Neural cell (in vitro differentiated cells): Measurements from ENCODE around the gene GGN. TPM values are rescaled to one million over a fixed set of nuclear protein-coding genes. Genes with fewer than 3 reads are reported as not detected.

Experiments used
- H2AFZ ChIP-seq: fragments of 200-600, 300-800 bp; sonication (generic), shearing (Covaris generic); 2 replicates; pipeline ENCODE4 v1.6.0; 2014; ENCODE audit warnings: low read depth, mild to moderate bottlenecking, antibody characterized with exemption, low read length, moderate library complexity
- H3F3A ChIP-seq: fragments of 200-600 bp; shearing (Covaris generic); 2 replicates; pipeline ENCODE4 v1.6.1; 2016; ENCODE audit warnings: mild to moderate bottlenecking, moderate library complexity, mixed read lengths, antibody characterized with exemption, low read length; ENCODE audit not compliant: insufficient read depth, poor library complexity, severe bottlenecking
- H3K27ac ChIP-seq: fragments of 200-600, 300-800 bp; sonication (generic), shearing (Covaris generic); 2 replicates; pipeline ENCODE4 v1.5.1; 2014; ENCODE audit warnings: mild to moderate bottlenecking, low read length, moderate library complexity
- H3K27me3 ChIP-seq: fragments of 300-800, 200-600 bp; sonication (generic), shearing (Covaris generic); 2 replicates; pipeline ENCODE4 v1.6.0; 2014; ENCODE audit warnings: mild to moderate bottlenecking, low read depth, low read length, moderate library complexity; ENCODE audit not compliant: insufficient read depth
- H3K36me3 ChIP-seq: fragments of 300-800, 200-600 bp; sonication (generic), shearing (Covaris generic); 2 replicates; pipeline ENCODE4 v1.5.1; 2014; ENCODE audit warnings: mild to moderate bottlenecking, antibody characterized with exemption, low read length, moderate library complexity; ENCODE audit not compliant: insufficient read depth
- H3K4me2 ChIP-seq: fragments of 300-800, 200-600 bp; sonication (generic), shearing (Covaris generic); 2 replicates; pipeline ENCODE4 v1.6.0; 2014; ENCODE audit warnings: mild to moderate bottlenecking, low read length
- H3K4me3 ChIP-seq: fragments of 300-800, 200-600 bp; sonication (generic), shearing (Covaris generic); 2 replicates; pipeline ENCODE4 v1.5.1; 2014; ENCODE audit warnings: mild to moderate bottlenecking, low read length, moderate library complexity
- H3K79me2 ChIP-seq: fragments of 200-600 bp; shearing (Covaris generic); replicated peaks from 2 replicates; pipeline ENCODE4 v1.6.0; 2014; ENCODE audit warnings: mild to moderate bottlenecking, low read length, moderate library complexity; ENCODE audit not compliant: insufficient read depth
- H3K9ac ChIP-seq: fragments of 300-800, 200-600 bp; sonication (generic), shearing (Covaris generic); 2 replicates; pipeline ENCODE4 v1.6.1; 2016; ENCODE audit warnings: mild to moderate bottlenecking, low read length, mixed read lengths
- H3K9me2 ChIP-seq: fragments of 200-600 bp; shearing (Covaris generic); 2 replicates; pipeline ENCODE4 v1.6.1; 2016; ENCODE audit warnings: mild to moderate bottlenecking, low read length, mixed read lengths; ENCODE audit not compliant: insufficient read depth
- H3K9me3 ChIP-seq: fragments of 200-600, 300-800 bp; sonication (generic), shearing (Covaris generic); 2 replicates; pipeline ENCODE4 v1.6.1; 2016; ENCODE audit warnings: mild to moderate bottlenecking, mixed run types, low read length, moderate library complexity, mixed read lengths
- H4K20me1 ChIP-seq: fragments of 200-600 bp; shearing (Covaris generic); 2 replicates; pipeline ENCODE4 v1.6.1; 2016; ENCODE audit warnings: mild to moderate bottlenecking, mixed run types; ENCODE audit not compliant: insufficient read depth
- CTCF ChIP-seq: fragments of 450-650 bp; IDR thresholded peaks from 2 replicates; pipeline ENCODE4 v1.5.1; 2014; ENCODE audit warnings: antibody characterized with exemption, mild to moderate bottlenecking, moderate library complexity; ENCODE audit not compliant: poor library complexity, severe bottlenecking
- EP300 ChIP-seq: fragments of 450-650 bp; conservative IDR thresholded peaks from 2 replicates; pipeline ENCODE4 v1.6.1; 2014; ENCODE audit warnings: antibody characterized with exemption, mild to moderate bottlenecking, moderate library complexity; ENCODE audit not compliant: poor library complexity, severe bottlenecking
- EZH2 ChIP-seq: fragments of 200-600, 300-800 bp; shearing (Covaris generic), sonication (generic); IDR thresholded peaks from 2 replicates; pipeline ENCODE4 v1.6.1; 2014; ENCODE audit warnings: antibody characterized with exemption, low read length, borderline replicate concordance, mild to moderate bottlenecking; ENCODE audit not compliant: insufficient read depth, poor library complexity, severe bottlenecking
- MXI1 ChIP-seq: fragments of 450-650 bp; conservative IDR thresholded peaks from 2 replicates; pipeline ENCODE4 v1.6.1; 2014; ENCODE audit warnings: antibody characterized with exemption, mild to moderate bottlenecking; ENCODE audit not compliant: poor library complexity, severe bottlenecking
- POLR2AphosphoS5 ChIP-seq: IDR thresholded peaks from 2 replicates; pipeline ENCODE4 v1.6.1; 2012
- RAD21 ChIP-seq: fragments of 450-650 bp; conservative IDR thresholded peaks from 2 replicates; pipeline ENCODE4 v1.6.1; 2014; ENCODE audit warnings: antibody characterized with exemption, mild to moderate bottlenecking, moderate library complexity
- REST ChIP-seq: IDR thresholded peaks from 2 replicates; pipeline ENCODE4 v1.6.1; 2012; ENCODE audit warnings: borderline replicate concordance
- SMC3 ChIP-seq: fragments of 450-650 bp; conservative IDR thresholded peaks from 2 replicates; pipeline ENCODE4 v1.6.1; 2014; ENCODE audit warnings: antibody characterized with exemption, mild to moderate bottlenecking, moderate library complexity; ENCODE audit not compliant: poor library complexity
- TAF1 ChIP-seq: IDR thresholded peaks from 2 replicates; pipeline ENCODE4 v1.6.1; 2012; ENCODE audit warnings: low read depth
- polyA minus RNA-seq: library from RNA; depleted of rRNA, polyadenylated mRNA; stranded (reverse); fragments of >200 nt; gene quantifications from 2 replicates; pipeline ENCODE4 v1.2.3, GENCODE V29; 2014
- polyA plus RNA-seq: library from polyadenylated mRNA; depleted of rRNA; stranded (reverse); fragments of >200 nt; gene quantifications from 2 replicates; pipeline ENCODE4 v1.2.3, GENCODE V29; 2014

GGN gene
- polyA plus RNA-seq (0.21 and 0.28 TPM in 2 replicates), polyA minus RNA-seq (1.2 and 2.9 TPM in 2 replicates)

- Histone ChIP-seq H3F3A (no peaks in the 10 kb centered on the region), H3K27ac (peak within 1 kb of the TSS; percentile 100), H3K4me3 (peak within 1 kb of the TSS; percentile 98), H3K9me3 (no peaks in the 10 kb centered on the region), H3K36me3 (peaks cover 2% of the 10 kb centered on the region), H3K9me2 (no peaks in the 10 kb centered on the region), H3K79me2 (peaks cover 14% of the 10 kb centered on the region), H3K4me2 (peak within 1 kb of the TSS; percentile 65), H3K9ac (peak within 1 kb of the TSS; percentile 100), H2AFZ (peak within 1 kb of the TSS; percentile 62), H4K20me1 (no peaks in the 10 kb centered on the region), H3K27me3 (no peaks in the 10 kb centered on the region)
- TF ChIP-seq CTCF, result no peak
- peak; percentile 36 for TF ChIP-seq REST
Measured at GRCh38 chr19:38387550-38388348, at the start of gene GGN. Gene GGN, minus strand, starts transcription at chr19:38388034. Its CDS starts 773 bp downstream, at chr19:38387261.

- H3K4me2 ChIP-seq, result no peak overlapping the region
- H3K4me3 ChIP-seq, result no peak overlapping the region
- no peak for TF ChIP-seq SMC3
- no peak for TF ChIP-seq POLR2AphosphoS5
- TF ChIP-seq EP300, result no peak
- no peaks in the 10 kb centered on the region for H3K9me2 ChIP-seq
- no peaks in the 10 kb centered on the region for H4K20me1 ChIP-seq
- H2AFZ ChIP-seq, result no peak overlapping the region
- no peaks in the 10 kb centered on the region for H3F3A ChIP-seq
- H3K9ac ChIP-seq, result no peak overlapping the region
- no peak overlapping the region for H3K27ac ChIP-seq
- peaks cover 9% of the 10 kb centered on the region for H3K27me3 ChIP-seq
- no peaks in the 10 kb centered on the region for H3K79me2 ChIP-seq
- H3K36me3 ChIP-seq, result no peaks in the 10 kb centered on the region
- H3K9me3 ChIP-seq, result no peaks in the 10 kb centered on the region
Measured at GRCh38 chr19:38437295-38437694, 49.5 kb upstream of the GGN start.

- Histone ChIP-seq H3F3A (no peaks in the 10 kb centered on the region), H3K4me2 (no peak overlapping the region), H2AFZ (no peak overlapping the region), H3K4me3 (no peak overlapping the region), H3K9me3 (no peaks in the 10 kb centered on the region), H3K79me2 (no peaks in the 10 kb centered on the region), H3K9me2 (no peaks in the 10 kb centered on the region), H3K27me3 (peaks cover 9% of the 10 kb centered on the region), H3K36me3 (no peaks in the 10 kb centered on the region), H3K9ac (no peak overlapping the region), H3K27ac (no peak overlapping the region), H4K20me1 (no peaks in the 10 kb centered on the region)
- TF ChIP-seq SMC3 (no peak), TAF1 (no peak), MXI1 (no peak), RAD21 (no peak), EP300 (no peak), EZH2 (no peak), CTCF (no peak), REST (no peak), POLR2AphosphoS5 (no peak)
Measured at GRCh38 chr19:38434549-38435051, 46.8 kb upstream of the GGN start.
